GM12878 (cell line): ENCODE data around the gene TANC1. TPM values are rescaled to one million over a fixed set of nuclear protein-coding genes. Genes with fewer than 3 reads are reported as not detected.

Source experiments
- ATAC-seq: fragments of 200-7000 bp; cut with Tn5 transposase; 3 replicates; pipeline ENCODE4 v1.9.1; 2020; ENCODE audit warnings: mild to moderate bottlenecking, moderate library complexity
- BruUV-seq: library from RNA; stranded (reverse); fragments of 400-500 nt; replicated peaks from 2 replicates; lab custom pipeline; 2021; lab: Mats Ljungman, UMichigan
- CTCF ChIA-PET: fragments of 300-600 bp; sonication (Branson Sonifier 250); formaldehyde crosslinking; extraction: SDS; loops from one replicate; lab custom pipeline; 2021; ENCODE audit warnings: inconsistent platforms; lab: Yijun Ruan, JAX
- POLR2A ChIA-PET: fragments of 350-600 bp; formaldehyde crosslinking; extraction: SDS; loops from one replicate; lab custom pipeline; 2021; ENCODE audit warnings: inconsistent platforms; lab: Charles Lee
- RAD21 ChIA-PET: fragments of 300-600 bp; sonication (Branson Sonifier 250); formaldehyde crosslinking; loops from one replicate; lab custom pipeline; 2023; ENCODE audit warnings: antibody characterized with exemption; ENCODE audit not compliant: unreplicated experiment; lab: Charles Lee
- SMC1A ChIA-PET: fragments of 300-600 bp; sonication (Branson Sonifier 250); formaldehyde crosslinking; loops from one replicate; lab custom pipeline; 2023; ENCODE audit not compliant: unreplicated experiment, uncharacterized antibody; lab: Charles Lee
- DNase-seq: peaks from one replicate; pipeline ENCODE4 v3.0.0-alpha.2; 2011; ENCODE audit warnings: low read depth, low spot score
- FAIRE-seq: peaks from 3 replicates; lab custom pipeline; 2011; peaks lifted over from hg19 to GRCh38; lab: Jason Lieb, UNC
- H2AFZ ChIP-seq: 2 replicates; pipeline ENCODE4 v1.6.0; 2011; ENCODE audit warnings: low read depth, low read length, control low read depth; ENCODE audit not compliant: control insufficient read depth
- H3K27ac ChIP-seq: 2 replicates; pipeline ENCODE4 v1.5.1; 2011; ENCODE audit warnings: control low read depth; ENCODE audit not compliant: control insufficient read depth, insufficient read depth
- H3K27me3 ChIP-seq, 2 experiments: replicated peaks in 1 of 2; 2 replicates each; pipeline versions ENCODE4 v1.6.0 to v1.6.1; 2011; ENCODE audit warnings: low read length in 1 of 2; ENCODE audit not compliant: control insufficient read depth in 2 of 2, insufficient read depth in 2 of 2
- H3K36me3 ChIP-seq, 2 experiments: 2 replicates each; pipeline ENCODE4 v1.5.1; 2011; ENCODE audit warnings: low read length in 1 of 2; ENCODE audit not compliant: control insufficient read depth in 2 of 2, insufficient read depth in 2 of 2
- H3K4me1 ChIP-seq: 2 replicates; pipeline ENCODE4 v1.6.1; 2011; ENCODE audit warnings: mild to moderate bottlenecking, low read length, moderate library complexity, mixed read lengths; ENCODE audit not compliant: control insufficient read depth, insufficient read depth
- H3K4me2 ChIP-seq: 2 replicates; pipeline ENCODE4 v1.6.0; 2011; ENCODE audit warnings: control low read depth; ENCODE audit not compliant: control insufficient read depth, insufficient read depth
- H3K4me3 ChIP-seq: fragments of 200-600 bp; sonication (generic); 2 replicates; pipeline ENCODE4 v1.5.1; 2016
- H3K79me2 ChIP-seq: 2 replicates; pipeline ENCODE4 v1.6.0; 2011; ENCODE audit warnings: low read length; ENCODE audit not compliant: control insufficient read depth, insufficient read depth
- H3K9ac ChIP-seq: 2 replicates; pipeline ENCODE4 v1.8.0; 2011; ENCODE audit warnings: low read length, control low read depth, mixed read lengths; ENCODE audit not compliant: control insufficient read depth, insufficient read depth
- H3K9me3 ChIP-seq: replicated peaks from 3 replicates; pipeline ENCODE4 v1.5.1; 2011; ENCODE audit warnings: mild to moderate bottlenecking, low read length; ENCODE audit not compliant: control insufficient read depth, insufficient read depth
- H4K20me1 ChIP-seq: 2 replicates; pipeline ENCODE4 v1.6.0; 2011; ENCODE audit not compliant: control insufficient read depth, insufficient read depth
- ATF3 ChIP-seq: IDR thresholded peaks from 2 replicates; pipeline ENCODE4 v1.6.1; 2011; ENCODE audit warnings: low read depth, mild to moderate bottlenecking, low read length, moderate library complexity, borderline replicate concordance; ENCODE audit errors: extremely low read depth
- BRCA1 ChIP-seq: IDR thresholded peaks from 2 replicates; pipeline ENCODE4 v1.6.1; 2011; ENCODE audit warnings: low read depth, low read length, improper control_type of control experiment
- CBFB ChIP-seq: IDR thresholded peaks from 2 replicates; pipeline ENCODE4 v1.6.1; 2016; ENCODE audit warnings: antibody characterized with exemption, low read depth
- CEBPZ ChIP-seq: fragments of 150-350 bp; IDR thresholded peaks from 2 replicates; pipeline ENCODE4 v1.6.1; 2016; ENCODE audit warnings: low read depth, low read length
- CREB1 ChIP-seq: IDR thresholded peaks from 2 replicates; pipeline ENCODE4 v1.6.1; 2012; ENCODE audit warnings: low read depth, mild to moderate bottlenecking, inconsistent platforms
- E4F1 ChIP-seq: fragments of 450-650 bp; IDR thresholded peaks from 2 replicates; pipeline ENCODE4 v1.6.1; 2018; ENCODE audit warnings: borderline replicate concordance, mild to moderate bottlenecking; ENCODE audit not compliant: partially characterized antibody
- EP300 ChIP-seq, 2 experiments: fragments of 150-350 bp in 1 of 2; IDR thresholded peaks; 2 replicates each; pipeline ENCODE4 v1.6.1; 2011 to 2012; ENCODE audit warnings: low read depth in 2 of 2, low read length in 2 of 2, borderline replicate concordance in 1 of 2, improper control_type of control experiment in 1 of 2, inconsistent platforms in 1 of 2; ENCODE audit not compliant: control insufficient read depth in 1 of 2
- EZH2 ChIP-seq: IDR thresholded peaks from 2 replicates; pipeline ENCODE4 v1.6.1; 2012; ENCODE audit warnings: low read depth, mild to moderate bottlenecking, control low read depth, inconsistent platforms, low read length, borderline replicate concordance; ENCODE audit not compliant: control insufficient read depth
- GATAD2B ChIP-seq: fragments of 450-650 bp; conservative IDR thresholded peaks from 2 replicates; pipeline ENCODE4 v1.6.1; 2017; ENCODE audit warnings: low read depth, mild to moderate bottlenecking, moderate library complexity
- JUNB ChIP-seq: IDR thresholded peaks from 2 replicates; pipeline ENCODE4 v1.6.1; 2016; ENCODE audit warnings: antibody characterized with exemption, mild to moderate bottlenecking
- MYB ChIP-seq: fragments of 150-350 bp; IDR thresholded peaks from 2 replicates; pipeline ENCODE4 v1.6.1; 2014; ENCODE audit warnings: mild to moderate bottlenecking, low read depth, low read length, borderline replicate concordance
- NR2C1 ChIP-seq: fragments of 450-650 bp; IDR thresholded peaks from 2 replicates; pipeline ENCODE4 v1.6.1; 2017; ENCODE audit warnings: antibody characterized with exemption, mild to moderate bottlenecking, moderate library complexity
- NR2F1 ChIP-seq: fragments of 450-650 bp; conservative IDR thresholded peaks from 2 replicates; pipeline ENCODE4 v1.6.1; 2017; ENCODE audit warnings: mild to moderate bottlenecking
- POLR2AphosphoS2 ChIP-seq: IDR thresholded peaks from 2 replicates; pipeline ENCODE4 v1.6.1; 2011; ENCODE audit warnings: low read depth, mild to moderate bottlenecking, low read length, improper control_type of control experiment, moderate library complexity
- STAT1 ChIP-seq: fragments of 450-650 bp; conservative IDR thresholded peaks from 2 replicates; pipeline ENCODE4 v1.6.1; 2014; ENCODE audit warnings: antibody characterized with exemption, mild to moderate bottlenecking
- TAF1 ChIP-seq: IDR thresholded peaks from 2 replicates; pipeline ENCODE4 v1.6.1; 2011; ENCODE audit warnings: mild to moderate bottlenecking, low read depth, low read length, borderline replicate concordance
- TBL1XR1 ChIP-seq: IDR thresholded peaks from 2 replicates; pipeline ENCODE4 v1.6.1; 2012; ENCODE audit warnings: low read depth, low read length, improper control_type of control experiment
- TCF3 ChIP-seq: IDR thresholded peaks from 2 replicates; pipeline ENCODE4 v1.6.1; 2012; ENCODE audit warnings: low read depth, mild to moderate bottlenecking, low read length, borderline replicate concordance; ENCODE audit not compliant: insufficient read depth
- YBX1 ChIP-seq: fragments of 450-650 bp; IDR thresholded peaks from 2 replicates; pipeline ENCODE4 v1.6.1; 2016; ENCODE audit warnings: antibody characterized with exemption
- WGBS: methylation state at CpG from one replicate; pipeline ENCODE4 v1.1.6; 2016; ENCODE audit warnings: low lambda C conversion rate; ENCODE audit not compliant: insufficient replicate concordance, insufficient coverage; ENCODE audit errors: missing lambda C conversion rate; 5-methylcytosine and 5-hydroxymethylcytosine counted together
- in situ Hi-C: fragments of 300-500 bp; cut with MboI; formaldehyde crosslinking; loops from 9 replicates; pipeline ENCODE4 v1.14.3; 2018; ENCODE audit warnings: mixed read lengths
- intact Hi-C: fragments of 100-400 bp; cut with micrococcal nuclease; formaldehyde crosslinking; loops from one replicate; pipeline ENCODE4 v1.14.2; 2022; ENCODE audit not compliant: unreplicated experiment
- polyA plus RNA-seq, 11 experiments: library from polyadenylated mRNA; depleted of rRNA in 4 of 11; unstranded in 6 of 11; stranded (reverse) in 5 of 11; fragments of >200 nt; fragmentation: Nextera tagmentation in 4 of 11; fragmentation: Illumina TruSeq in 1 of 11; extraction: Ambion mirVana in 4 of 11; extraction: Trizol in 1 of 11; gene quantifications; 1 replicate in 1 of 11; 2 replicates in 10 of 11; pipeline versions ENCODE4 v1.2.1 to v1.2.3, GENCODE V29; 2011 to 2016; ENCODE audit warnings: inconsistent platforms in 2 of 11, missing spikeins in 2 of 11, low read depth in 1 of 11
- total RNA-seq, 4 experiments: library from RNA; depleted of rRNA in 3 of 4; stranded (reverse); fragments of >200 nt in 3 of 4; fragmentation: Illumina TruSeq in 1 of 4; extraction: Trizol in 1 of 4; gene quantifications; 2 replicates each; pipeline versions ENCODE4 v1.2.1 to v1.2.3, GENCODE V29; 2013 to 2021

TANC1 gene
- total and polyA plus RNA-seq, 10 of the 15 experiments (the other 5 are each of a cell fraction or from before 2014, with no cell fraction given) = 0.05 to 5.0 (median 0.34) TPM

- Histone ChIP-seq H3K79me2 (no peaks in the 10 kb centered on the region), H3K27ac (no peak overlapping the region), H3K9ac (no peak overlapping the region), H4K20me1 (no peaks in the 10 kb centered on the region), H3K9me3 (no peaks in the 10 kb centered on the region), H2AFZ (no peak overlapping the region), H3K4me1 (no peaks in the 10 kb centered on the region), H3K4me3 (no peak overlapping the region), H3K27me3 (no peaks in the 10 kb centered on the region), H3K4me2 (no peak overlapping the region), H3K36me3 (no peaks in the 10 kb centered on the region)
- POLR2A ChIA-PET = no interaction called here
- 64% methylated on average over 3 of the region's 3 CpGs for WGBS
- intact Hi-C loops (no loop called here), in situ Hi-C loops (no loop called here)
- no peak for ATAC-seq
- BruUV-seq = no TSS peak
- no peak for FAIRE-seq
- RAD21 ChIA-PET = no interaction called here
- SMC1A ChIA-PET = no interaction called here
- CTCF ChIA-PET = no interaction called here
- DNase-seq = no peak
- TF ChIP-seq EZH2 = no peak
- no peak for TF ChIP-seq E4F1
- no peak for TF ChIP-seq CBFB
- TF ChIP-seq STAT1 = no peak
- TF ChIP-seq POLR2AphosphoS2 = no peak
- no peak for TF ChIP-seq EP300 (IDR thresholded peaks at IDR 0.05; ENCODE audit: borderline replicate concordance in 1 of 2, control insufficient read depth in 1 of 2, low read depth in 2 of 2, low read length in 2 of 2)
- no peak for TF ChIP-seq CEBPZ
- no peak for TF ChIP-seq CREB1
- no peak for TF ChIP-seq TBL1XR1
- no peak for TF ChIP-seq ATF3
- TF ChIP-seq YBX1 = no peak
- TF ChIP-seq BRCA1 = no peak
- TF ChIP-seq MYB = no peak
- no peak for TF ChIP-seq NR2F1
- TF ChIP-seq GATAD2B = no peak
- TF ChIP-seq NR2C1 = no peak
- no peak for TF ChIP-seq TCF3
- TF ChIP-seq TAF1 = no peak
- TF ChIP-seq JUNB = no peak
Observed at GRCh38 chr2:159054032-159054334, 85.5 kb downstream of the TANC1 start.
